Measurements from ENCODE around the gene PRPF18.
"Not testable (repeated sequence)": the region's sequence is repeated elsewhere in the genome, so short reads cannot be mapped to it uniquely, and the experiment has no call there.

The PRPF18 gene, protein sequence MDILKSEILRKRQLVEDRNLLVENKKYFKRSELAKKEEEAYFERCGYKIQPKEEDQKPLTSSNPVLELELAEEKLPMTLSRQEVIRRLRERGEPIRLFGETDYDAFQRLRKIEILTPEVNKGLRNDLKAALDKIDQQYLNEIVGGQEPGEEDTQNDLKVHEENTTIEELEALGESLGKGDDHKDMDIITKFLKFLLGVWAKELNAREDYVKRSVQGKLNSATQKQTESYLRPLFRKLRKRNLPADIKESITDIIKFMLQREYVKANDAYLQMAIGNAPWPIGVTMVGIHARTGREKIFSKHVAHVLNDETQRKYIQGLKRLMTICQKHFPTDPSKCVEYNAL

DNA sequence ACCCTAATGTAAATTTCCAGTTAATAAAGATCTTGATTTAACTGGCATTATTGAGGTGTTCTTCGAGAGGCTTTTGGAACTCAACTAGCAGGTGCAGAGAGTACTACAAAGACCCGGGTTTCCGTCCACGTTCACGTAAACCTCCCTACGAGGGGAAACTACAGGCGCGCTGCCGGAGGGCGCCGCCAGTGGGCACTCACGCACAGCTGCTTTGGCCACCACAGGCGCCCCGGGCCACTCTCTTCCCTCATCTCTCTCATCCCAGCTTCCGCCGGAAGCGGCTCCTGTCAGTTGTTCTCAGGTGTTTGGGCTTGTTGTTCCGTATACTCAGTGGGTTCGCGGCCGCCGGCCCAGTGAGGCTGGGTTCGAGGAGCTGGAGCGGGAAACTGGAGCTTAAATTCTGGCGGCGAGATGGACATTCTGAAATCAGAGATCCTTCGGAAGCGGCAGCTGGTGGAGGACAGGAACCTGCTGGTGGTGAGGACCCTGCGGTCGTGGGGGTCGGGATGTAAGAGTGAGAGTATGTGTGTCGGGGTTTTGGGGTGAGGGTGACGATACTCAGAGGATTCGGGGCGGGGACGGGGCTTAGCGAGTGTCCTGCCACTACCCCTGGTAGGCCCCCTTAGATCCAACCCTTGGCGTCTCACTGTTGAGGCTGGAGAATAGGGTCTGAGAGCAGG lies at the start of gene PRPF18:
Gene PRPF18, plus strand, starts transcription at position 290 of the 680 bp plus-strand sequence. Its CDS starts 122 bp downstream, at position 412.
- no peak for TF ChIP-seq ISL1 (CRISPR knock-in tag; IDR thresholded peaks at IDR 0.05)
- TF ChIP-seq ZNF565 (CRISPR knock-in tag; conservative IDR thresholded peaks at IDR 0.05; ENCODE audit: low read depth): no peak
- TF ChIP-seq, protein P1, sequence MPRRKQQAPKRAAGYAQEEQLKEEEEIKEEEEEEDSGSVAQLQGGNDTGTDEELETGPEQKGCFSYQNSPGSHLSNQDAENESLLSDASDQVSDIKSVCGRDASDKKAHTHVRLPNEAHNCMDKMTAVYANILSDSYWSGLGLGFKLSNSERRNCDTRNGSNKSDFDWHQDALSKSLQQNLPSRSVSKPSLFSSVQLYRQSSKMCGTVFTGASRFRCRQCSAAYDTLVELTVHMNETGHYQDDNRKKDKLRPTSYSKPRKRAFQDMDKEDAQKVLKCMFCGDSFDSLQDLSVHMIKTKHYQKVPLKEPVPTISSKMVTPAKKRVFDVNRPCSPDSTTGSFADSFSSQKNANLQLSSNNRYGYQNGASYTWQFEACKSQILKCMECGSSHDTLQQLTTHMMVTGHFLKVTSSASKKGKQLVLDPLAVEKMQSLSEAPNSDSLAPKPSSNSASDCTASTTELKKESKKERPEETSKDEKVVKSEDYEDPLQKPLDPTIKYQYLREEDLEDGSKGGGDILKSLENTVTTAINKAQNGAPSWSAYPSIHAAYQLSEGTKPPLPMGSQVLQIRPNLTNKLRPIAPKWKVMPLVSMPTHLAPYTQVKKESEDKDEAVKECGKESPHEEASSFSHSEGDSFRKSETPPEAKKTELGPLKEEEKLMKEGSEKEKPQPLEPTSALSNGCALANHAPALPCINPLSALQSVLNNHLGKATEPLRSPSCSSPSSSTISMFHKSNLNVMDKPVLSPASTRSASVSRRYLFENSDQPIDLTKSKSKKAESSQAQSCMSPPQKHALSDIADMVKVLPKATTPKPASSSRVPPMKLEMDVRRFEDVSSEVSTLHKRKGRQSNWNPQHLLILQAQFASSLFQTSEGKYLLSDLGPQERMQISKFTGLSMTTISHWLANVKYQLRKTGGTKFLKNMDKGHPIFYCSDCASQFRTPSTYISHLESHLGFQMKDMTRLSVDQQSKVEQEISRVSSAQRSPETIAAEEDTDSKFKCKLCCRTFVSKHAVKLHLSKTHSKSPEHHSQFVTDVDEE (CRISPR knock-in tag; IDR thresholded peaks at IDR 0.05): 0 out of 2 replicates have a peak, but pooled peaks have one; percentile 19
- TF ChIP-seq, protein P2, sequence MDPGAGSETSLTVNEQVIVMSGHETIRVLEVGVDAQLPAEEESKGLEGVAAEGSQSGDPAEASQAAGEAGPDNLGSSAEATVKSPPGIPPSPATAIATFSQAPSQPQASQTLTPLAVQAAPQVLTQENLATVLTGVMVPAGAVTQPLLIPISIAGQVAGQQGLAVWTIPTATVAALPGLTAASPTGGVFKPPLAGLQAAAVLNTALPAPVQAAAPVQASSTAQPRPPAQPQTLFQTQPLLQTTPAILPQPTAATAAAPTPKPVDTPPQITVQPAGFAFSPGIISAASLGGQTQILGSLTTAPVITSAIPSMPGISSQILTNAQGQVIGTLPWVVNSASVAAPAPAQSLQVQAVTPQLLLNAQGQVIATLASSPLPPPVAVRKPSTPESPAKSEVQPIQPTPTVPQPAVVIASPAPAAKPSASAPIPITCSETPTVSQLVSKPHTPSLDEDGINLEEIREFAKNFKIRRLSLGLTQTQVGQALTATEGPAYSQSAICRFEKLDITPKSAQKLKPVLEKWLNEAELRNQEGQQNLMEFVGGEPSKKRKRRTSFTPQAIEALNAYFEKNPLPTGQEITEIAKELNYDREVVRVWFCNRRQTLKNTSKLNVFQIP (CRISPR knock-in tag; IDR thresholded peaks at IDR 0.05; ENCODE audit: borderline replicate concordance, low read depth): 0 out of 2 replicates have a peak, but pooled peaks have one; percentile 37
- no peak for TF ChIP-seq OSR1 (CRISPR knock-in tag; IDR thresholded peaks at IDR 0.05)
- no peak for TF ChIP-seq ZC3H10 (CRISPR knock-in tag; IDR thresholded peaks at IDR 0.05)
- no peak for TF ChIP-seq CSDC2 (CRISPR knock-in tag; IDR thresholded peaks at IDR 0.05)
- TF ChIP-seq, protein P3, sequence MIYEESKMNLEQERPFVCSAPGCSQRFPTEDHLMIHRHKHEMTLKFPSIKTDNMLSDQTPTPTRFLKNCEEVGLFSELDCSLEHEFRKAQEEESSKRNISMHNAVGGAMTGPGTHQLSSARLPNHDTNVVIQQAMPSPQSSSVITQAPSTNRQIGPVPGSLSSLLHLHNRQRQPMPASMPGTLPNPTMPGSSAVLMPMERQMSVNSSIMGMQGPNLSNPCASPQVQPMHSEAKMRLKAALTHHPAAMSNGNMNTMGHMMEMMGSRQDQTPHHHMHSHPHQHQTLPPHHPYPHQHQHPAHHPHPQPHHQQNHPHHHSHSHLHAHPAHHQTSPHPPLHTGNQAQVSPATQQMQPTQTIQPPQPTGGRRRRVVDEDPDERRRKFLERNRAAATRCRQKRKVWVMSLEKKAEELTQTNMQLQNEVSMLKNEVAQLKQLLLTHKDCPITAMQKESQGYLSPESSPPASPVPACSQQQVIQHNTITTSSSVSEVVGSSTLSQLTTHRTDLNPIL (CRISPR knock-in tag; IDR thresholded peaks at IDR 0.05; ENCODE audit: low read depth): no peak
- ATAC-seq: peak; percentile 99

DNA sequence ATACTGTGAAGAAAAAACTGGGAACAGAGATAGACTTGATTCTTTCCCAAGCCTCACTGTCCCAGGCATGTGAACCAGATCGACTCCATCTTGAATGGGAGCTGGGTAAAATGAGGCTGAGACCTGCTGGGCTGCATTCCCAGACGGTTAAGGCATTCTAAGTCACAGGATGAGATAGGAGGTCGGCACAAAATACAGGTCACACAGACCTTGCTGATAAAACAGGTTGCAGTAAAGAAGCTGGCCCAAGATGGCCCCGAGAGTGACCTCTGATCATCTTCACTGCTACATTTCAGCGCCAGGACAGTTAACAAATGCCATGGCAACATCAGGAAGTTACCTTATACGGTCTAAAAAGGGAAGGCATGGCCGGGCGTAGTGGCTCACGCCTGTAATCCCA lies 48.8 kb upstream of the PRPF18 start:
- ATAC-seq: not testable (repeated sequence)

DNA sequence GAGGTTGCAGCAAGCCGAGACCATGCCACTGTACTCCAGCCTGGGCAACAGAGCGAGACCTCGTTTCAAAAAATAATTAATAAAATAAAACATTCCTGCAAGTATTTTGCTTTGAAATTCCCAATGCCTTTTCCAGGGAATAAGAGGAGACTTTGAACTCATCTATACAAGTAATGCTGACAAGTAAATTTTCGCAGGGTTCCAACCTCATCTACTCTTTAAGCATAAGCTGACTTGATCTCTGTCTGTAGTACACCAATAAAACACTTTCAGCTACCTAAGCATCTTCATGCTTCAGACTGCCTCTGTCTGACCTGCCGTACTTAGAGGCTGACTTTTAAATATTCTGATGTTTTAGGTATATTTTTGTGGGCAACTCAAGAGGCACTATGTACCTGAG lies 44.2 kb upstream of the PRPF18 start:
- TF ChIP-seq, protein P3 (CRISPR knock-in tag; IDR thresholded peaks at IDR 0.05; ENCODE audit: low read depth): no peak
- no peak for TF ChIP-seq ZNF565 (CRISPR knock-in tag; conservative IDR thresholded peaks at IDR 0.05; ENCODE audit: low read depth)
- TF ChIP-seq GLIS3 (CRISPR knock-in tag; IDR thresholded peaks at IDR 0.05): no peak

DNA sequence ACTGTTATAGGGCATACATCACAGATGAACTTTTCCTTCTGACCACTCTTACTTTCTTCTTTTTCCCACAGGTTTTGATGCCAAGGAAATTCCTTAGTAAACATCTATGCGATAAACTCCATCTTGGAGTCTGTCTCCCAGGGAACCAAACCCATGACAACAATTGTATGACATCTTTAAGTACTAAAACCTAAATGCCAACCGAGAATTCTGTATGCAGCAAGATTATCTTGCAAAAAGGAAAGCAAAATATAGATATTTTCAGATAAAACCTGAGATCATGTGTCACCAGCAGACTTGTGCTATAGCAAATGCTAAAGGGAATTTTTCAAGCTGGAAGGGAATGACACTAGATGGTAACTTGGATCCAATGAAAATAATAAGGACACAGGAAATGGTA lies 36.0 kb upstream of the PRPF18 start:
- ATAC-seq: no peak
- TF ChIP-seq ZNF565 (CRISPR knock-in tag; conservative IDR thresholded peaks at IDR 0.05; ENCODE audit: low read depth): no peak
- TF ChIP-seq RARB (CRISPR knock-in tag; IDR thresholded peaks at IDR 0.05): no peak
- no peak for TF ChIP-seq TCF4 (CRISPR knock-in tag; IDR thresholded peaks at IDR 0.05; ENCODE audit: borderline replicate concordance)
- TF ChIP-seq ARNTL (CRISPR knock-in tag; IDR thresholded peaks at IDR 0.05; ENCODE audit: borderline replicate concordance, low read depth): no peak
- TF ChIP-seq CSDC2 (CRISPR knock-in tag; IDR thresholded peaks at IDR 0.05): no peak
- TF ChIP-seq ZNF8 (CRISPR knock-in tag; IDR thresholded peaks at IDR 0.05): no peak
- no peak for TF ChIP-seq SNAI2 (CRISPR knock-in tag; IDR thresholded peaks at IDR 0.05)
- no peak for TF ChIP-seq OSR1 (CRISPR knock-in tag; IDR thresholded peaks at IDR 0.05)
- no peak for TF ChIP-seq GLIS3 (CRISPR knock-in tag; IDR thresholded peaks at IDR 0.05)
- TF ChIP-seq PPARA (CRISPR knock-in tag; IDR thresholded peaks at IDR 0.05; ENCODE audit: borderline replicate concordance): no peak
- TF ChIP-seq ESRRG (CRISPR knock-in tag; IDR thresholded peaks at IDR 0.05): no peak
- no peak for TF ChIP-seq ZFP30 (CRISPR knock-in tag; IDR thresholded peaks at IDR 0.05)
- TF ChIP-seq ZFP3 (CRISPR knock-in tag; IDR thresholded peaks at IDR 0.05): no peak

More for the DNA sequence above, 44.2 kb upstream of the PRPF18 start:
- ATAC-seq: no peak

Measured in SK-N-SH treated with all-trans-retinoic acid at 6 μM for 48 hours (cell line).